Measurements from ENCODE around the gene DBP.

The DBP gene

GRCh38 chr19:48606463-48607358 is 30.5 kb downstream of the DBP start, which contains the start of gene SPACA4:
Gene SPACA4 (plus strand): TSS chr19:48606742. CDS start chr19:48606979, 237 bp downstream.
- DNase-seq: no peak

DNA sequence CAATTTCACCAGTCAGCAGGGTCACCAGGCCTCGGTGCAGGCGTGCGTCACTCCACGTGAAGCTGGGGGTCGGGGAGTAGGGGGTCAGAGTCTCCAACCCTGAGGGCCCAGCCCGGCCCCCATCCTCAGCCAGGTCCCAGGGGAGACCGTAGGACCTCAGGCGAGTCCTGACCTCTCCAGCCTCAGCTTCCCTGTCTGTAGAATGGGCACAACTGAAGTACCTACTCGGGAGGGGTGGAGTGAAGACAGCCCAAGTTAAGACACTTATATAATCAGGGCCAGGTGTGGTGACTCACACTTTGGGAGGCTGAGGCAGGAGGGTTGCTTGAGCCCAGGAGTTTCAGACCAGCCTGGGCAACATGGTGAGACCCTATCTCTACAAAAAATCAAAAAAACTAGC is 33.3 kb downstream of the DBP start:
- DNase-seq: no peak

DNA sequence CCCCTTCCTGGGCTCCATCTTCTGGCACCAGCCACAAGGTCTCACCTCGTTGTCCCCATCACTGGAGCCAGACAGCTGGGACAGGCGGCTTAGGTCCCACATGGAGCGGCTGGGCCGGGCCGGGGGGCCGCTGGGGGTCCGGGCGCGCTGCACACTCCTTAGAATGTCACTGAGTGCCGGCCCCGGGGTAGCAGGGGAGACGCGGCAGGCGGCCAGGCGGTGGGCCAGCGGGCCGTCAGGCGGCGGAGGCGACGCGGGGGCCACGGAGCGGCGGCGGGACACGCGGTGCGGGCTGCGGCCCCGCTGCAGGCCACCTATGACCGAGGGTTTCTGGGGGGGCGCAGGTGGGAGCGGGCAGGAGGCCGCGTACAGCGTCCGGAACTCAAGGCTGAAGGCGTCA is 33.7 kb downstream of the DBP start:
- no peak for DNase-seq

- DNase-seq: no peak
Observed at GRCh38 chr19:48603001-48603400, 34.2 kb downstream of the DBP start.

GRCh38 chr19:48600679-48601417 is 36.3 kb downstream of the DBP start:
- DNase-seq: no peak

DNA sequence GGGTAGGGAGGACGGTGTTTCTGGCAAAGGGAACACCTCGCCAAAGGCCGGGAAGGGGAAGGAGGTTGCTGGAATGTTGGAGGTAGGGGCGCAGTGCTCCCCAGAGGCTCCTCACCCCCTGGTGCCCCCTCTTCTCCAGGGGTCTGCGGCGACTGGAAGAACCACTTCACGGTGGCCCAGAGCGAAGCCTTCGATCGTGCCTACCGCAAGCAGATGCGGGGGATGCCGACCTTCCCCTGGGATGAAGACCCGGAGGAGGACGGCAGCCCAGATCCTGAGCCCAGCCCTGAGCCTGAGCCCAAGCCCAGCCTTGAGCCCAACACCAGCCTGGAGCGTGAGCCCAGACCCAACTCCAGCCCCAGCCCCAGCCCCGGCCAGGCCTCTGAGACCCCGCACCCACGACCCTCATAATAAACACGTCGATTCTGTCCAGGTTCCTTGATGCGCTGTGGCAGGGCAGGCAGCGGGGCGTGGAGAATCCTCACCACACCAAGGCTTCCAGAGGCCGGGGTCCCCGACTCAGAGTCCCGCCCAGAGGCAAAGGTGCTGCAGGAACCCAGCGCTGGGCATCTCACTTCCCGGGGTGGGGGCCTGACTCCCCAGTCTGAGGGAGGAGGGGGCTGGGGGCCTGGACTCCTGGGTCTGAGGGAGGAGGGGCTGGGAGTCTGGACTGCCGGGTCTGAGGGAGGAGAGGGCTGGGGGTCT is 38.0 kb downstream of the DBP start:
- no peak for DNase-seq

GRCh38 chr19:48596679-48597465 is 40.3 kb downstream of the DBP start:
- DNase-seq: no peak

DNA sequence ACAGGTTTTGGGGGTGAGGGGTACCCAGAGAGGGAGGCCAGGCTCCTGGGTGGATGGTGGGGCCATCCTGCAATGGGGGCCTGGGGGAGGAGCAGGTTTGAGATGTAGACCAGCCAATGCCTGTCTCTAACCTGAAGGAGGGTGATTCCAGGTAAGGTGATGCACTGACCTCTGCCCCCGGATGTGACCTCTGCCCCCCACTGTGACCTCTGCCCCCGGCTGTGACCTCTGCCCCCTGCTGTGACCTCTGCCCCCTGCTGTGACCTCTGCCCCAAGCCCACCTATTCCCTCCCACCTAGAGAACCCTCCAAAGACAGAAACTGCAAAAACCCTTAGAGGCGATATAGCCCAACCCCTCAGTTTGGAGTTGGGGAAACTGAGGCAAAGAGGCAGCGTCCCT is 40.9 kb downstream of the DBP start:
- no peak for DNase-seq

DNA sequence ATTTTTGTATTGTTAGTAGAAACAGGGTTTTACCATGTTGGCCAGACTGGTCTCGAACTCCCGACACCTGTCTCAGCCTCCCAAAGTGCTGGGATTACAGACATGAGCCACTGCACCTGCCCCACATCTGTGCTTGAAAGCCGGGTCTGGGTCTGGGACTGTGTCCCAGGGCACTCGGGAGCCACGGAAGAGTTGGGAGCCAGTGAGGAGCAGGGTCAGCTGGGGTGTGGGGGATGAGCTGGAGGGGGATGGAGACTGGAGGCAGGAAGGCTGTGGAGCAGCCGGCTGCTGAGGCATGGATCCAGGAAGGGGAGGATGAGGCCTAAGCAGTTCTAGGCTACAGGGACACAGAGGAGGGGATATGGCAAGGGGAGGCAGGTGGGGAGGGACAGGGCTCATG is 41.3 kb downstream of the DBP start:
- DNase-seq: no peak

DNA sequence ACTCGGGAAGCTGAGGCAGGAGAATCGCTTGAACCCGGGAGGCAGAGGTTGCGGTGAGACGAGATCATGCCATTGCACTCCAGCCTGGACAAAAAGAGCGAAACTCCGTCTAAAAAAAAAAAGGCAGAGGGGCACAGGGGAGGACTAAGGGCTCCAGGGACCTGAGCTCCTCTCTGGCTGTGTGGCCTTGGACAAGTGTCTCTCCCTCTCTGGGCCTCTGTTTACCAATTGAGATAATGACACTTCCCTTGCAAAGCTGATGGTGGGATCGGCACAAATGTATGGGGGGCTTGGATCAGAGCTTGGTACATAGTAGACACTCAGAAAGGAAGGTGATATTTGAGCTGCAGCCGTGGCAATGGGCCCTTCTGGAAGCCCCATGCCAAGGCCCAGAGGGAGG is 42.0 kb downstream of the DBP start:
- no peak for DNase-seq

DNA sequence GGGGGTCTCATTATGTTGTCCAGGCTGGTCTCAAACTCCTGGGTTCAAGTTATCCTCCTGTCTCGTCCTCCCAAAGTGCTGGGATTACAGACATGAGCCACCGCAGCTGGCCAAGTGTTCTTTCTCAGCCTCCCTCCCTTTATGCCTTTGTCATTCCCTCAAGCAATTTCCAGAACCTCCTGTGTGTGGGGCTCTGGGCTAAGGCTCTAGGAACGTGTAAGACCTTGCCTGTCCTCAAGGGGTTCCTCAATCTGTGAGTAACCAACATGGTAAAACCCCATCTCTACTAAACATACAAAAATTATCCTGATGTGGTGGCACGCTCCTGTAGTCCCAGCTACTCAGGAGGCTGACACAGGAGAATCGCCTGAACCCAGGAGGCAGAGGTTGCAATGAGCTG is 46.2 kb downstream of the DBP start:
- no peak for DNase-seq

DNA sequence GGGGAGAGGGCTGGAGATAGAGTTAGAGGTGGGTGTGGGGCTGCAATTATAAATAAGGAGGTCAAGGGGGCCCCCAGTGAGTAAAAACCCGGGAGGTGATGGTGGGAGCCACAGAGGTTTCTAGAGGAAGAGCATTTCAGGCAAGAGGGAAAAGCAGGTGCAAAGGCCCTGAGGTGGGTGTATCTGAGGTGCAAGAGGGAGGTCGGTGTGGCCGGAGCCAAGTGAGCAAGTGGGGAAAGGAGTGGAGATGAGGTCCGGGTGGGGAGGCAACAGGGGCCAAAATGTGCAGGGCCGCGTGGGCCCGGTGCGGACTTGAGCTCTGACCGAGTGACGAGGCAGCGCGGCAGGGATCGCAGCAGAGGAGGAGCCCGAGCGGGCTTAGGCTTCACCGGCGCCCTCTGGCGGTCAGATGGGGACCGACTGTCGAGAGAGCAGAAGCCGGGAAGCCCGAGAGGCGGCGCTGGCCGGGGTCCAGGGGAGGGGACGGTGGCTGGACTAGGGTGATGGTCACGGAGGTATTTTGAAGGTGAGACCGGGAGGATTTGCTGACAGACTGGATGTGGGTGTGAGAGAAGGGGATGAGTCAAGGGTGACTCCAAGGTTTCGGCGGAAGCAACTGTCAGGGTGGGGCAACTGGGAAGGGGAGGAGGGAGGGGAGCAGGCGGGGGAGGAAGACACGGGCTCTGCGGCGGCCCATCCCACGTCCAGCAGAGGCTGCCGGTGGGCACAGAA is 48.3 kb downstream of the DBP start:
- DNase-seq: peak; percentile 69

DNA sequence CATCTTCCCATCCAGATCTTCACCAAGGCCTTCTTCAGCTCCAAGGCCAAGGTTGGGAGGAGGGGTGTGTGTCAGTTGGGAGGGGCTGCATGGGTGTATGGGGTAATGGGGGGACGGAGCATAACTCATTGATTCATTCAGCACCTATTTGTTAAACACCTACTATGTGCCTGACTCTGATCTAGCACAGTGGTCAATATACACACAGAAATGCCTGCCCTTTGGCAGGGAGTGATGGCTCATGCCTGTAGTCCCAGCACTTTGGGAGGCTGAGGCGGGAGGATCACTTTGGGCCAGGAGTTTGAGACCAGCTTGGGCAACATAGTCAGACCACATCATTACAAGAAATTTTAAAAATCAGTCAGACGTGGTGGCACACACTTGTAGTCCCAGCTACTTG is 49.8 kb downstream of the DBP start:
- no peak for DNase-seq

DNA sequence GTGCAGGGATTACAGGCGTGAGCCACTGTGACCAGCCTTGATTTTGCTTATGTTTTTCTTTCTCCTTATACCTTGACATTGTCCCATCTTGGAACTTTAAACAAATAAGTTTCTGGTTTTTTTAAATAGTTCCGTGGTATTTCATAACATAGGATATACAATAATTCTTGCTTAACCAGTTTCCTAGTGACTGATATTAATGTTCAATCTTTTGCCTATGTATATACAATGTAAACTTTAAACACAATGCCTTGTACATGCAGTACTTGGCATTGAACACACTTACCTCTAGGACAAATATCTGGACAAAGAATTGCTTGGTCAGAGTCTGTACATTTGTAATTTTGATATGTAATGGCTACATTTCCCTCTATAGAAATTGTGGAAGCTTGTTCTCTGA is 55.0 kb downstream of the DBP start:
- DNase-seq: no peak
